ENCODE data around the gene TMEM151B.

DNA sequence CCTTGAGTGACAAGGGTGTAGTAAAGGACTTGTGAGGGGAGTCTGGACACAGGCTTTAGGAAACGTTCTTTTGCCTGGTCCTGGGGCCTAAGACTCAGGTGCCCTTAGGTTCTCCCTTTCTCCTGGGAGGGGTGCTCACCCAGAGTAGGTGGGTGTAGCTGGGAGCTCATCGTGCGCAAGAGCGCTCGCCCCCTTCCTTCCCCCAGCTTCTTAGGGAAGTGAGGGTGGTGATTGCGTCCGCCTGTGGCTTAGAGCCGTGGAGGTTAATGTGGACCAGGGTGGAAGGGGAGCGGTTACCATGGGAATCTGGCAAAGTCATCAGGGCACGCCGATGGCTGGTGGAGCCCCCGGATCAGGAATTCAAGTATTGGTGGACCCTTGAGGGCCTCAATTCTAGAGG is 46.2 kb downstream of the TMEM151B start:
- TF ChIP-seq REST (IDR thresholded peaks at IDR 0.05; ENCODE audit: low read depth) (no peak), TAF1 (IDR thresholded peaks at IDR 0.05; ENCODE audit: low read depth) (no peak)
